GM12878 (cell line): ENCODE results near the gene NFU1.

ENCODE experiments used
- BHLHE40 ChIP-seq, 2 experiments: fragments of 450-650 bp in 1 of 2; IDR thresholded peaks; 2 replicates each; pipeline ENCODE4 v1.6.1; 2011 to 2017; ENCODE audit warnings: low read depth in 2 of 2, borderline replicate concordance in 1 of 2, improper control_type of control experiment in 1 of 2, low read length in 1 of 2, mild to moderate bottlenecking in 1 of 2
- CTCF ChIP-seq, 3 experiments: IDR thresholded peaks in 2 of 3; conservative IDR thresholded peaks in 1 of 3; 2 replicates each; pipeline ENCODE4 v1.5.1; 2011; ENCODE audit warnings: low read depth in 3 of 3, low read length in 3 of 3, mild to moderate bottlenecking in 3 of 3, control low read depth in 2 of 3, moderate library complexity in 2 of 3, inconsistent platforms in 1 of 3, mixed read lengths in 1 of 3; ENCODE audit not compliant: control insufficient read depth in 2 of 3, insufficient read depth in 1 of 3; ENCODE audit errors: extremely low read depth in 1 of 3
- IKZF1 ChIP-seq: fragments of 450-650 bp; conservative IDR thresholded peaks from 2 replicates; pipeline ENCODE4 v1.6.1; 2017; ENCODE audit warnings: antibody characterized with exemption, mild to moderate bottlenecking
- MAX ChIP-seq: IDR thresholded peaks from 2 replicates; pipeline ENCODE4 v1.6.1; 2012; ENCODE audit warnings: low read depth, low read length, improper control_type of control experiment
- MYC ChIP-seq: IDR thresholded peaks from 2 replicates; pipeline ENCODE4 v1.6.1; 2011; ENCODE audit warnings: mild to moderate bottlenecking, low read length, moderate library complexity, inconsistent platforms; ENCODE audit not compliant: insufficient read depth, insufficient replicate concordance, insufficient read length, severe bottlenecking
- NRF1 ChIP-seq: conservative IDR thresholded peaks from 2 replicates; pipeline ENCODE4 v1.6.1; 2011; ENCODE audit warnings: mild to moderate bottlenecking, low read depth, low read length, improper control_type of control experiment
- POLR2A ChIP-seq: IDR thresholded peaks from 2 replicates; pipeline ENCODE4 v1.6.1; 2011; ENCODE audit warnings: low read depth, mild to moderate bottlenecking, low read length
- REST ChIP-seq: IDR thresholded peaks from 2 replicates; pipeline ENCODE4 v1.6.1; 2012; ENCODE audit warnings: mild to moderate bottlenecking, low read depth, low read length
- TARDBP ChIP-seq: IDR thresholded peaks from 2 replicates; pipeline ENCODE4 v1.6.1; 2016; ENCODE audit warnings: borderline replicate concordance
- TCF7 ChIP-seq: IDR thresholded peaks from 2 replicates; pipeline ENCODE4 v1.6.1; 2014; ENCODE audit warnings: antibody characterized with exemption, borderline replicate concordance

- TF ChIP-seq TARDBP = no peak
- TF ChIP-seq MAX = no peak
- TF ChIP-seq MYC = no peak
- TF ChIP-seq CTCF (IDR thresholded peaks at IDR 0.05 in 2 of 3, conservative IDR thresholded peaks at IDR 0.05 in 1 of 3; ENCODE audit: control insufficient read depth in 2 of 3, extremely low read depth in 1 of 3, insufficient read depth in 1 of 3, low read depth in 3 of 3, low read length in 3 of 3) = no peak
- no peak for TF ChIP-seq REST
- no peak for TF ChIP-seq NRF1
- TF ChIP-seq POLR2A = no peak
- no peak for TF ChIP-seq BHLHE40 (IDR thresholded peaks at IDR 0.05; ENCODE audit: borderline replicate concordance in 1 of 2, low read depth in 2 of 2, low read length in 1 of 2)
- TF ChIP-seq IKZF1 = no peak
- TF ChIP-seq TCF7 = no peak
Measured at GRCh38 chr2:69383176-69383812, 53.9 kb downstream of the NFU1 start.
